8988T (cell line): ENCODE measurements around the gene CDC42EP2.

ENCODE experiments used
- DNase-seq: peaks from one replicate; pipeline ENCODE4 v3.0.0; 2011

CDC42EP2 gene

DNA sequence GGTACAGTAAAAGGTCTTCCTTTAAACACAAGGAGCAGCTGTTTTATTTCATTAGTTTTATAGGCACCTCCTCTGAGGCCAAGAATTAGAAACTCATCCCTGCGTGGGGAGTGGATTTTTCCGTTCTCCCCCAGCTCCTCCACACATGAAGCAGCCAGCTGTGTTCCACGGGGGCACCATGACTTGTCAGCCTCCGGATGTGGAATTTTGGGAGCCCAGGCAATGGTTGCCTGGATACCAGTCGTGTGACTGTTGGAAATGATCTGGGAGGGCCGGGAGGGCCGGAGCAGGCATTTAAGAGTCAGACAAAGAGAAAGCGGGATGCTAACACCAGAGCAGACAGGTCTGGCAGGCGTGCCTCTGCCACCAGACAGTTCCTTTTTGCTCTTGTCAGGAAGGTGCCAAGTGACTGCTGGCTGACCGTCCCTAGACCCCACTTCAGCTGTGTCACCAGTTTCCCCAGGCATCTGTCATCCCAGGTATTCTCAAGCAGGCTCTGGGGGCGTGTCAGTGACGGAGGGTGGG lies 15.9 kb upstream of the CDC42EP2 start:
- no peak for DNase-seq

DNA sequence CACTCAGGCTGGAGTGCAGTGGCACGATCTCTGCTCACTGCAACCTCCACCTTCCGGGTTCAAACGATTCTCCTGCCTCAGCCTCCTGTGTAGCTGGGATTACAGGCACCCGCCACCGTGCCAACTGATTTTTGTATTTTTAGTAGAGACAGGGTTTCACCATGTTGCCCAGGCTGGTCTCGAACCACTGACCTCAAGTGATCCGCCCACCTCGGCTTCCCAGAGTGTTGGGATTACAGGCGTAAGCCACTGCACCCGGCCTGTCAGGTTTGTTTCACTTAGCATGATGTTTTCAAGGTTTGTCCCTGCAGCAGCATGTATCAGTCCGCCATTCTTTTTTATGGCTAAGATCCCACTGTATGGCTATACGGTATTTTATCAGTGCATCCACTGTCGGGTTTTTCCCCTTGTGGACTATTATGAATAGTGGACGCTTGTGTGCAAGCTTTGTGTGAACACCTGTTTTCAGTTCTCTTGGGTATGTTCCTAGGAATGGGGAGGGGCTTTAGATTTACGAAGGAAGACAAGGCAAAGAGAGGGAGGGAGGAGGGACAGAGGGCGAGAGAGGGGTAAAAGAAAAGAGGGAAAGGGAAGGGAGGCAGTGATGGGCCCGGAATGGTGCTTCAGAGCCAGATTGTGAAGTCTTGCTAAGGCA lies 13.9 kb upstream of the CDC42EP2 start:
- DNase-seq: no peak

- no peak for DNase-seq
Measured at GRCh38 chr11:65301491-65302329, 13.0 kb upstream of the CDC42EP2 start.

- DNase-seq: no peak
Measured at GRCh38 chr11:65303555-65303954, 11.1 kb upstream of the CDC42EP2 start.

- DNase-seq: no peak
Measured at GRCh38 chr11:65304110-65304509, 10.6 kb upstream of the CDC42EP2 start.

GRCh38 chr11:65304613-65305012 lies 10.1 kb upstream of the CDC42EP2 start:
- no peak for DNase-seq

DNA sequence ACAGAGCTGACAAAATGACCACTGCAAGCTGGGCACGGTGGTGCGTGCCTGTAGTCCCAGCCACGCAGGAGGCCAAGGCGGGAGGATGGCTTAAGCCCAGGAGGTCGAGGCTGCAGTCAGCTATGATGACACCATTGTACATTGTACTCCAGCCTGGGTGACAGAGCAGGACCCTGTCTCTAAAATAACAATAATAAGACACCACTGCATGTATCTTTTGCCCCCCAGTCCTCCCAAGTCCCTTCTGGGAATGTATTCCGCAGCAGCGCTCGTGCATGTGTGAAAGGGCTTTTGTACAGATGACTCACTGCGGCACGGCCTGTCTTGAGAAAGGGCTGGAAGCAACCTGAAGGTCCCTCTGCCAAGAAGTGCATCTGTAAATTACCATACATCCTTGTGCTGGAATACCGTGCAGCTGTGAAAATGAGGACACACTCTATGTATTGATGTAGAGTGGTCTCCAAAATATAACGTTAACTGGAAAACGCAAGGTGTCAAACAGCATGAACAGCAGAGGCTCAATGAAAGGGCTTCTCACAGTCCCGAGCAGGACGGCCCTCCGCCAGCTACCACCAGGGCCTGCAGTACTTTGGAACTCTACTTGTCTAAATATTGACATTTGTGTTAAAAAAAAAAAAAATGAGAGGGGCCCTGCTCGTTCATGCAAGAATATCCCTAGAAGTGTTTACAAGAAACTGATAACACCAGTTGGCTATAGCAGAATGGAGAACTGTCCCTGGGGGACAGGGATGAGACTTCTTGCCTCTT lies 9.0 kb upstream of the CDC42EP2 start:
- DNase-seq: no peak

- no peak for DNase-seq
Measured at GRCh38 chr11:65307298-65308229, 7.1 kb upstream of the CDC42EP2 start.

DNA sequence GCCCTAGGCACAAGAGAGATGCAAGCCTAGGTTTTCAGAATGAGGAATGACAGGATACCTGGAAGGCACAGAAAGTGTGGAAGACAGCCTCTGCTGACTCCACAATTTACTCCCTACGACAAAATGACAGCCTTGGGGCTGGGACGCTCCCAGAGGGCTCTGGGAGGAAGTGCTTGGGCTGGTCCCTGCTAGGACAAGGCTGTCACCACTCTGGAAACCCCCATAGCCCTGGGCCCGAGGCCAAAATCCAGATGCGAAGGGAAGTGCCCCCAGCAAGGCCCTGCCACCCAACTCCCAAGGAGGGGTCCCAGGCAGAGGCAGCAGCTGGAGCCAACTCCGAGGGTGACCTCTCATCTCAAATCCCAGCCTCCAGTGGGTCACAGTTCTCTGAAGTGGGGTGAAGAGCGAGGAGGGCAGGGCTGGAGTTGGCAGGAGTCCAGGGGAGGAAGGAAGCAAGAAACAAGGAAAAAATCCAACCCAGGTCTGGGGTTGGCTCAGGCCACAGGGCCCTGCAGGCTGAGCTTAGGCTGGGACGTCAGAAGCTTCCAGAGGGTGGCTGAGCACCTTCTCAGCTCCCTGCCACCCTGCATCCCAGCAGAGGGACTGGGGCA lies 6.3 kb upstream of the CDC42EP2 start:
- DNase-seq: no peak

- no peak for DNase-seq
Measured at GRCh38 chr11:65309006-65309405, 5.7 kb upstream of the CDC42EP2 start.

DNA sequence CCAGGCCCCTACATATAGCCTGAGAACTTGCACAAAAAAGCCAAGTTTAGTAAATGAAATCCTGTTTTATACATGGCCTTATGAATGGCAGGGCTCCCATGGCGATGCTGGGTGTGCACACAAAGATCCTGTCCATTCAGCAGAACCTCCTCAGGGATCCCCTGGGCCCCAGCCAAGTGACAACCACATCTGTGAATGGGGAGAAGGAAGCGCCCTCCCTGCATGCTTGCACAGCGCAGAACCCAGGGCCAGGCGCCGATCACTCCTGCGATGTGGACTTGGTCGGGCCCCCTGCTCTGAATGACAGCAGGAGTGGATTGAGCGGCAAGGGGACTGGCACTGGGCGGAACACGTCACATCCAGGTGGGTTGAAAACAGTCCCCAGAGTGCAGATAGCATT lies 4.5 kb upstream of the CDC42EP2 start:
- DNase-seq: no peak

DNA sequence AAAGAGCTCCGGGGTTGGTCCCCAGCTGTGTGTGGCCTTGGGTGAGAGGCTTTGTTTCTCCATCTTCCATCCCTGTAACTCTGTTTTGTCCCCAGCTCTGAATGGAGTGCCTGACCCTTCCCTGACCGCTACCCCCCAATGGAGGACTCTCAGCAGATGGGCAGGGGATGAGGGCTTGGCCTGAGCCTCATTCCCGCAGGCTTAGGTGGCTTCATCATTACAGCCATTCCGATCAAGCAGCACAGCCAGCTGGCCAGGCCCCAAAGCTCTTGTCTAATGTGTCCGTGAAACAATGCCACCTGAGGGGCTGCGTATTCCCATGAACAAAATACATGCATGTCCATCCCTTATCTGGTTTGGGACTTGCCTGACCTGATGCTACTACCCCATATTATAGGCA lies 3.9 kb upstream of the CDC42EP2 start:
- no peak for DNase-seq

GRCh38 chr11:65311170-65311678 lies 3.4 kb upstream of the CDC42EP2 start:
- DNase-seq: no peak

- no peak for DNase-seq
Measured at GRCh38 chr11:65315204-65315865, 669 bp downstream of the CDC42EP2 start.

- no peak for DNase-seq
Measured at GRCh38 chr11:65315866-65316226, 1.2 kb downstream of the CDC42EP2 start.

- DNase-seq: no peak
Measured at GRCh38 chr11:65316227-65317024, 1.8 kb downstream of the CDC42EP2 start.

GRCh38 chr11:65317025-65317786 lies 2.5 kb downstream of the CDC42EP2 start:
- DNase-seq: no peak

- DNase-seq: no peak
Measured at GRCh38 chr11:65320386-65321075, 5.9 kb downstream of the CDC42EP2 start.

DNA sequence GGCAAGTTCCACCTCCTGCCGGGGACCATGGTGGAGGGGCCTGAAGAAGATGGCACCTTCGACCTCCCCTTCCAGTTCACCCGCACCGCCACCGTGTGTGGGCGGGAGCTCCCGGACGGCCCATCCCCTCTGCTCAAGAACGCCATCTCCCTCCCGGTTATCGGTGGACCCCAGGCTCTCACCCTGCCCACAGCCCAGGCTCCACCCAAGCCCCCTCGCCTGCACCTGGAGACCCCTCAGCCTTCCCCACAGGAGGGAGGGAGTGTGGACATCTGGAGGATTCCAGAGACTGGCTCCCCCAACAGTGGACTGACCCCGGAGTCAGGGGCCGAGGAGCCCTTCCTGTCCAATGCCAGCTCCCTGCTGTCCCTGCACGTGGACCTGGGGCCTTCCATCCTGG lies 6.4 kb downstream of the CDC42EP2 start:
- DNase-seq: no peak
